Activated naive CD8-positive, alpha-beta T cell treated with anti-CD3 and anti-CD28 coated beads, Interleukin-2, amount 50 U/mL, for 24 hours (primary cell): Measurements from ENCODE around the gene POLR1E.
"Not testable (repeated sequence)": the region's sequence is repeated elsewhere in the genome, so short reads cannot be mapped to it uniquely, and the experiment has no call there.

ENCODE experiments used
- ATAC-seq: fragments of 150-1000 bp; cut with Tn5 transposase; one replicate; pipeline ENCODE4 v1.10.0; 2021
- DNase-seq: peaks from one replicate; pipeline ENCODE4 v3.0.0; 2021
- H3K27ac Mint-ChIP-seq: one replicate; pipeline ENCODE4 v1.8.0; 2021; ENCODE audit warnings: mild to moderate bottlenecking, mixed read lengths
- H3K27me3 Mint-ChIP-seq: one replicate; pipeline ENCODE4 v1.8.0; 2021; ENCODE audit warnings: mixed read lengths
- H3K36me3 Mint-ChIP-seq: one replicate; pipeline ENCODE4 v1.8.0; 2021; ENCODE audit warnings: low read depth, mixed read lengths
- H3K4me1 Mint-ChIP-seq: one replicate; pipeline ENCODE4 v1.8.0; 2021; ENCODE audit warnings: mixed read lengths
- H3K4me3 Mint-ChIP-seq: one replicate; pipeline ENCODE4 v1.8.0; 2021; ENCODE audit warnings: mild to moderate bottlenecking, moderate library complexity, mixed read lengths
- H3K9me3 Mint-ChIP-seq: one replicate; pipeline ENCODE4 v1.8.0; 2021; ENCODE audit warnings: mixed read lengths

The POLR1E gene

GRCh38 chr9:37504605-37505004 is 18.9 kb downstream of the POLR1E start:
- Mint-ChIP-seq H3K36me3 (peaks cover 53% of the 10 kb centered on the region), H3K27me3 (no peaks in the 10 kb centered on the region), H3K27ac (no peak overlapping the region), H3K4me3 (no peak overlapping the region), H3K9me3 (no peaks in the 10 kb centered on the region), H3K4me1 (peaks cover 20% of the 10 kb centered on the region)
- ATAC-seq, result no peak
- DNase-seq, result no peak

- peaks cover 31% of the 10 kb centered on the region for H3K36me3 Mint-ChIP-seq
- H3K27me3 Mint-ChIP-seq, result no peaks in the 10 kb centered on the region
- ATAC-seq (no peak), DNase-seq (no peak)
- H3K27ac Mint-ChIP-seq, result no peak overlapping the region
- H3K9me3 Mint-ChIP-seq, result no peaks in the 10 kb centered on the region
- H3K4me1 Mint-ChIP-seq, result peaks cover 17% of the 10 kb centered on the region
- no peak overlapping the region for H3K4me3 Mint-ChIP-seq
These were observed 21.9 kb downstream of the POLR1E start for GRCh38 chr9:37507566-37508134.

- Mint-ChIP-seq H3K27me3 (no peaks in the 10 kb centered on the region), H3K36me3 (peaks cover 26% of the 10 kb centered on the region), H3K4me3 (no peak overlapping the region), H3K27ac (no peak overlapping the region), H3K4me1 (peaks cover 13% of the 10 kb centered on the region), H3K9me3 (no peaks in the 10 kb centered on the region)
- ATAC-seq (no peak), DNase-seq (no peak)
These were observed 22.5 kb downstream of the POLR1E start for GRCh38 chr9:37508135-37508833.

- peaks cover 21% of the 10 kb centered on the region for H3K36me3 Mint-ChIP-seq
- no peak for ATAC-seq
These were observed 23.1 kb downstream of the POLR1E start for GRCh38 chr9:37508834-37509206.

GRCh38 chr9:37509536-37509935 is 23.8 kb downstream of the POLR1E start:
- Mint-ChIP-seq H3K4me3 (no peak overlapping the region), H3K27ac (no peak overlapping the region)

More at GRCh38 chr9:37508834-37509206, 23.1 kb downstream of the POLR1E start:
- H3K4me3 Mint-ChIP-seq, result no peak overlapping the region
- no peaks in the 10 kb centered on the region for H3K27me3 Mint-ChIP-seq
- peaks cover 8% of the 10 kb centered on the region for H3K4me1 Mint-ChIP-seq
- no peaks in the 10 kb centered on the region for H3K9me3 Mint-ChIP-seq
- DNase-seq, result no peak
- no peak overlapping the region for H3K27ac Mint-ChIP-seq

GRCh38 chr9:37510053-37510452 is 24.3 kb downstream of the POLR1E start:
- H3K9me3 Mint-ChIP-seq, H3K27ac Mint-ChIP-seq, ATAC-seq, H3K4me1 Mint-ChIP-seq, H3K4me3 Mint-ChIP-seq, H3K27me3 Mint-ChIP-seq, DNase-seq: not testable (repeated sequence)
- H3K36me3 Mint-ChIP-seq, result peaks cover 15% of the 10 kb centered on the region

More at GRCh38 chr9:37509536-37509935, 23.8 kb downstream of the POLR1E start:
- ATAC-seq (no peak), DNase-seq (no peak)
- Mint-ChIP-seq H3K27me3 (no peaks in the 10 kb centered on the region), H3K9me3 (no peaks in the 10 kb centered on the region), H3K4me1 (peaks cover 4% of the 10 kb centered on the region), H3K36me3 (peaks cover 17% of the 10 kb centered on the region)

GRCh38 chr9:37511016-37512010 is 25.6 kb downstream of the POLR1E start:
- DNase-seq, result peak; percentile 16
- no peaks in the 10 kb centered on the region for H3K27me3 Mint-ChIP-seq
- no peaks in the 10 kb centered on the region for H3K9me3 Mint-ChIP-seq
- no peak overlapping the region for H3K4me3 Mint-ChIP-seq
- peak; percentile 48 for ATAC-seq
- H3K27ac Mint-ChIP-seq, result no peak overlapping the region
- peaks cover 4% of the 10 kb centered on the region for H3K4me1 Mint-ChIP-seq
- peaks cover 13% of the 10 kb centered on the region for H3K36me3 Mint-ChIP-seq

GRCh38 chr9:37512437-37512836 is 26.7 kb downstream of the POLR1E start:
- Mint-ChIP-seq H3K27ac (no peak overlapping the region), H3K27me3 (no peaks in the 10 kb centered on the region), H3K4me3 (no peak overlapping the region), H3K9me3 (no peaks in the 10 kb centered on the region), H3K4me1 (no peaks in the 10 kb centered on the region), H3K36me3 (peaks cover 2% of the 10 kb centered on the region)
- DNase-seq (no peak), ATAC-seq (no peak)

- H3K9me3 Mint-ChIP-seq, DNase-seq, H3K4me3 Mint-ChIP-seq, H3K27ac Mint-ChIP-seq, H3K4me1 Mint-ChIP-seq, ATAC-seq, H3K27me3 Mint-ChIP-seq, H3K36me3 Mint-ChIP-seq: not testable (repeated sequence)
These were observed 28.7 kb downstream of the POLR1E start for GRCh38 chr9:37514415-37514814.

GRCh38 chr9:37514999-37515398 is 29.3 kb downstream of the POLR1E start:
- H3K4me3 Mint-ChIP-seq, result no peak overlapping the region
- no peaks in the 10 kb centered on the region for H3K9me3 Mint-ChIP-seq
- ATAC-seq, result no peak
- no peaks in the 10 kb centered on the region for H3K36me3 Mint-ChIP-seq
- H3K27ac Mint-ChIP-seq, result no peak overlapping the region
- no peaks in the 10 kb centered on the region for H3K4me1 Mint-ChIP-seq
- H3K27me3 Mint-ChIP-seq, result no peaks in the 10 kb centered on the region
- no peak for DNase-seq

- Mint-ChIP-seq H3K4me3 (no peak overlapping the region), H3K4me1 (no peaks in the 10 kb centered on the region), H3K27ac (no peak overlapping the region), H3K9me3 (no peaks in the 10 kb centered on the region), H3K27me3 (no peaks in the 10 kb centered on the region), H3K36me3 (no peaks in the 10 kb centered on the region)
- DNase-seq (no peak), ATAC-seq (no peak)
These were observed 30.0 kb downstream of the POLR1E start for GRCh38 chr9:37515620-37516258.

GRCh38 chr9:37517923-37518322 is 32.2 kb downstream of the POLR1E start:
- peaks cover 4% of the 10 kb centered on the region for H3K36me3 Mint-ChIP-seq
- ATAC-seq (no peak), DNase-seq (no peak)
- no peaks in the 10 kb centered on the region for H3K9me3 Mint-ChIP-seq
- no peak overlapping the region for H3K4me3 Mint-ChIP-seq
- H3K27me3 Mint-ChIP-seq, result no peaks in the 10 kb centered on the region
- H3K4me1 Mint-ChIP-seq, result no peaks in the 10 kb centered on the region
- no peak overlapping the region for H3K27ac Mint-ChIP-seq

GRCh38 chr9:37520641-37521040 is 34.9 kb downstream of the POLR1E start:
- no peaks in the 10 kb centered on the region for H3K4me1 Mint-ChIP-seq
- H3K9me3 Mint-ChIP-seq, result no peaks in the 10 kb centered on the region
- H3K36me3 Mint-ChIP-seq, result peaks cover 5% of the 10 kb centered on the region
- no peak overlapping the region for H3K27ac Mint-ChIP-seq
- DNase-seq, result no peak
- no peaks in the 10 kb centered on the region for H3K27me3 Mint-ChIP-seq
- no peak overlapping the region for H3K4me3 Mint-ChIP-seq
- no peak for ATAC-seq

GRCh38 chr9:37521111-37521510 is 35.4 kb downstream of the POLR1E start:
- Mint-ChIP-seq H3K4me1 (no peaks in the 10 kb centered on the region), H3K9me3 (no peaks in the 10 kb centered on the region), H3K36me3 (peaks cover 5% of the 10 kb centered on the region), H3K27me3 (no peaks in the 10 kb centered on the region), H3K4me3 (no peak overlapping the region), H3K27ac (no peak overlapping the region)
- ATAC-seq (no peak), DNase-seq (no peak)
